Mesenchymal stem cell (in vitro differentiated cells and primary cell): Measurements from ENCODE around the gene AFF2. TPM values are rescaled to one million over a fixed set of nuclear protein-coding genes. Genes with fewer than 3 reads are reported as not detected.

Source experiments
- DNase-seq: peaks from one replicate; pipeline ENCODE4 v3.0.0-alpha.2; 2013
- H2AFZ ChIP-seq: one replicate; pipeline ENCODE4 v1.6.1; 2013; ENCODE audit warnings: low read depth, mild to moderate bottlenecking, control low read depth, inconsistent platforms, low read length, moderate library complexity
- H2AK5ac ChIP-seq: 2 replicates; pipeline ENCODE4 v1.6.1; 2013; ENCODE audit warnings: low read length, moderate library complexity, mild to moderate bottlenecking, inconsistent platforms; ENCODE audit not compliant: severe bottlenecking
- H2BK120ac ChIP-seq: one replicate; pipeline ENCODE4 v1.6.1; 2013; ENCODE audit warnings: low read depth, mild to moderate bottlenecking, inconsistent platforms, low read length, moderate library complexity
- H2BK12ac ChIP-seq, 2 experiments: one replicate each; pipeline ENCODE4 v1.6.1; 2013; ENCODE audit warnings: inconsistent platforms in 2 of 2, low read length in 2 of 2, mild to moderate bottlenecking in 2 of 2, moderate library complexity in 2 of 2, control low read depth in 1 of 2
- H2BK15ac ChIP-seq: one replicate; pipeline ENCODE4 v1.6.1; 2013; ENCODE audit warnings: mild to moderate bottlenecking, low read depth, inconsistent platforms; ENCODE audit not compliant: poor library complexity, severe bottlenecking
- H2BK5ac ChIP-seq: 2 replicates; pipeline ENCODE4 v1.6.1; 2013; ENCODE audit warnings: low read depth, mild to moderate bottlenecking, low read length, control low read depth, inconsistent platforms; ENCODE audit not compliant: poor library complexity, severe bottlenecking
- H3K14ac ChIP-seq, 2 experiments: one replicate each; pipeline ENCODE4 v1.6.1; 2013; ENCODE audit warnings: inconsistent platforms in 2 of 2, low read length in 2 of 2, control low read depth in 1 of 2, mild to moderate bottlenecking in 1 of 2, moderate library complexity in 1 of 2
- H3K18ac ChIP-seq, 2 experiments: one replicate each; pipeline ENCODE4 v1.6.1; 2013; ENCODE audit warnings: inconsistent platforms in 2 of 2, low read length in 2 of 2, control low read depth in 1 of 2, low read depth in 1 of 2, mild to moderate bottlenecking in 1 of 2
- H3K23ac ChIP-seq, 2 experiments: one replicate each; pipeline ENCODE4 v1.6.1; 2013; ENCODE audit warnings: inconsistent platforms in 2 of 2, low read length in 2 of 2, mild to moderate bottlenecking in 2 of 2, moderate library complexity in 2 of 2, control low read depth in 1 of 2
- H3K27ac ChIP-seq: 2 replicates; pipeline ENCODE4 v1.5.1; 2013; ENCODE audit warnings: mild to moderate bottlenecking, moderate library complexity, low read length, control low read depth, inconsistent platforms; ENCODE audit not compliant: poor library complexity, severe bottlenecking
- H3K27me3 ChIP-seq, 2 experiments: 2 replicates each; pipeline versions ENCODE4 v1.6.1 to v1.7.0; 2013; ENCODE audit warnings: low read length in 2 of 2, mild to moderate bottlenecking in 2 of 2, moderate library complexity in 2 of 2, control low read depth in 1 of 2, inconsistent platforms in 1 of 2; ENCODE audit not compliant: control insufficient read depth in 1 of 2, insufficient read depth in 1 of 2
- H3K36me3 ChIP-seq, 2 experiments: 2 replicates each; pipeline versions ENCODE4 v1.6.1 to v1.7.0; 2013; ENCODE audit warnings: low read length in 2 of 2, control low read depth in 1 of 2, inconsistent platforms in 1 of 2, low read depth in 1 of 2, mild to moderate bottlenecking in 1 of 2; ENCODE audit not compliant: insufficient read depth in 2 of 2, control insufficient read depth in 1 of 2
- H3K4ac ChIP-seq, 2 experiments: one replicate each; pipeline ENCODE4 v1.6.1; 2013; ENCODE audit warnings: inconsistent platforms in 2 of 2, low read length in 2 of 2, mild to moderate bottlenecking in 2 of 2, moderate library complexity in 2 of 2, control low read depth in 1 of 2, low read depth in 1 of 2
- H3K4me1 ChIP-seq: 2 replicates; pipeline ENCODE4 v1.6.1; 2013; ENCODE audit warnings: low read depth, low read length, control low read depth; ENCODE audit not compliant: control insufficient read depth, insufficient read depth
- H3K4me2 ChIP-seq: 2 replicates; pipeline ENCODE4 v1.6.1; 2013; ENCODE audit warnings: low read length, mild to moderate bottlenecking, inconsistent platforms; ENCODE audit not compliant: poor library complexity, severe bottlenecking
- H3K4me3 ChIP-seq, 2 experiments: 2 replicates each; pipeline versions ENCODE4 v1.5.1 to v1.7.0; 2013; ENCODE audit warnings: low read length in 2 of 2, mild to moderate bottlenecking in 2 of 2, control low read depth in 1 of 2, low read depth in 1 of 2; ENCODE audit not compliant: insufficient read depth in 1 of 2
- H3K79me1 ChIP-seq: replicated peaks from 2 replicates; pipeline ENCODE4 v1.6.1; 2013; ENCODE audit warnings: mild to moderate bottlenecking, control low read depth, low read length, inconsistent platforms; ENCODE audit not compliant: poor library complexity, severe bottlenecking
- H3K9ac ChIP-seq: 2 replicates; pipeline ENCODE4 v1.7.0; 2013; ENCODE audit warnings: mild to moderate bottlenecking, low read length, moderate library complexity
- H3K9me3 ChIP-seq: 2 replicates; pipeline ENCODE4 v1.7.0; 2013; ENCODE audit warnings: mild to moderate bottlenecking, low read length; ENCODE audit not compliant: control insufficient read depth
- H4K8ac ChIP-seq: one replicate; pipeline ENCODE4 v1.6.1; 2013; ENCODE audit warnings: inconsistent platforms, mild to moderate bottlenecking, low read length, moderate library complexity
- H4K91ac ChIP-seq: one replicate; pipeline ENCODE4 v1.6.1; 2013; ENCODE audit warnings: mild to moderate bottlenecking, low read length, inconsistent platforms
- WGBS: methylation state at CpG from one replicate; pipeline ENCODE4 v1.1.7; 2013; ENCODE audit warnings: mixed read lengths; 5-methylcytosine and 5-hydroxymethylcytosine counted together
- small RNA-seq: library from polyadenylated mRNA; stranded (forward); fragments of <200 nt; extraction: miRNeasy Mini kit (QIAGEN cat#:217004); gene quantifications from one replicate; pipeline ENCODE3, GENCODE V24; 2013; ENCODE audit warnings: low read depth

AFF2 gene

GRCh38 chrX:149045645-149046210, 545.3 kb downstream of the AFF2 start:
- no peak overlapping the region for H2AK5ac ChIP-seq
- no peak overlapping the region for H3K18ac ChIP-seq
- 75% methylated on average over 1 of the region's 1 CpG for WGBS
- no peak overlapping the region for H3K4me2 ChIP-seq
- H4K91ac ChIP-seq, result no peak overlapping the region
- no peak overlapping the region for H2BK12ac ChIP-seq
- H3K9me3 ChIP-seq, result no peaks in the 10 kb centered on the region
- no peak overlapping the region for H3K4ac ChIP-seq
- no peak overlapping the region for H3K27ac ChIP-seq
- no peak overlapping the region for H3K4me3 ChIP-seq
- H2AFZ ChIP-seq, result no peak overlapping the region
- no peak overlapping the region for H3K9ac ChIP-seq
- no peaks in the 10 kb centered on the region for H3K27me3 ChIP-seq
- H3K4me1 ChIP-seq, result no peaks in the 10 kb centered on the region
- H3K79me1 ChIP-seq, result no peaks in the 10 kb centered on the region
- H3K23ac ChIP-seq, result no peak overlapping the region
- H3K36me3 ChIP-seq, result no peaks in the 10 kb centered on the region
- no peak overlapping the region for H3K14ac ChIP-seq
- no peak overlapping the region for H4K8ac ChIP-seq
- H2BK120ac ChIP-seq, result no peak overlapping the region
- DNase-seq, result no peak
- no peak overlapping the region for H2BK15ac ChIP-seq
- H2BK5ac ChIP-seq, result no peak overlapping the region

Small RNA genes lying within 50 kb of the gene (small RNA-seq; reads per million reads assigned to genes)
- gene RN7SKP267, result not detected
